Urothelium cell line (cell line): Measurements from ENCODE around the gene AKAP12.

Source experiments
- DNase-seq: peaks from one replicate; pipeline ENCODE4 v3.0.0; 2011; ENCODE audit warnings: low spot score, mixed read lengths
- FAIRE-seq: peaks from 2 replicates; lab custom pipeline; 2011; peaks lifted over from hg19 to GRCh38; lab: Jason Lieb, UNC

AKAP12 gene

GRCh38 chr6:151279891-151280290 lies 40.1 kb downstream of the AKAP12 start:
- no peak for DNase-seq
- FAIRE-seq = no peak

GRCh38 chr6:151280859-151281258 lies 41.1 kb downstream of the AKAP12 start:
- DNase-seq = no peak
- FAIRE-seq = no peak

DNA sequence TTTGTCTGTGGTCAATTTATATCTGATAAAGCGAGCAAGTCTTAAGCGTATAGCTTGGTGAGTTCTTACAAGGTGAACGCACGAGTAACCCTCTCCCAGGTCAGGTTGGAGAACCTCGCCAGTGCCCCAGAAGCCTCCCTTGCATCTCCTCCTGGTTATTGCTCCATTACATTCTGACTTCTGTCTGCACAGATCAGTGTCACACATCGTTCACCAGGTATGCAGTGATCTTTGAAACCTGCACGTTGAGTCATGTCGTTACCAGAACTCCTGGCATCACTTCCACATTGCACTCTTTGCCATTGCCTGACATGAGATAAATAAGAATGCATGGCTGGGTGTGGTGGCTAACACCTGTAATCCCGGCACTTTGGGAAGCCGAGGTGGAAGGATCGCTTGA lies 44.2 kb downstream of the AKAP12 start:
- no peak for DNase-seq

GRCh38 chr6:151284548-151285017 lies 44.8 kb downstream of the AKAP12 start:
- DNase-seq = no peak
- no peak for FAIRE-seq

More for the DNA sequence above, 44.2 kb downstream of the AKAP12 start:
- FAIRE-seq = no peak

DNA sequence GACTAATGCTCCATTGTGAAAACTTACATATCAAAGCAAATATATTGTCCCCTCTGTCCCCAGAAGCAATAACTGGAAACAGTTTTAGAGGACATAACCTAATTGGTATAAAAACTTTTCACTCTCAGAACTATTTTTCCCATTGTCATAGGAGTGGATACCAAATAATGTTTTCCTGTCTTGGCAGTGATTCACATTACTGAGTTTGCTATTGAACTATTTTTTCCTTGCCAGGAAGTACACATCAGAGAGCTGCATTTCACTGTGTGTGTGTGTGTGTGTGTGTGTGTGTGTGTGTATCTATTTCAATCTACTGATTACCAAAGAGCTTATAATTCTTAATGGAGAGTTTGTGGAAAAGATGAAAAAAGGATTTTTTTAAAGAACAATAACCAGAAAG lies 45.4 kb downstream of the AKAP12 start:
- FAIRE-seq = no peak
- DNase-seq = no peak

- DNase-seq (no peak), FAIRE-seq (no peak)
Measured at GRCh38 chr6:151286214-151286613, 46.4 kb downstream of the AKAP12 start.

DNA sequence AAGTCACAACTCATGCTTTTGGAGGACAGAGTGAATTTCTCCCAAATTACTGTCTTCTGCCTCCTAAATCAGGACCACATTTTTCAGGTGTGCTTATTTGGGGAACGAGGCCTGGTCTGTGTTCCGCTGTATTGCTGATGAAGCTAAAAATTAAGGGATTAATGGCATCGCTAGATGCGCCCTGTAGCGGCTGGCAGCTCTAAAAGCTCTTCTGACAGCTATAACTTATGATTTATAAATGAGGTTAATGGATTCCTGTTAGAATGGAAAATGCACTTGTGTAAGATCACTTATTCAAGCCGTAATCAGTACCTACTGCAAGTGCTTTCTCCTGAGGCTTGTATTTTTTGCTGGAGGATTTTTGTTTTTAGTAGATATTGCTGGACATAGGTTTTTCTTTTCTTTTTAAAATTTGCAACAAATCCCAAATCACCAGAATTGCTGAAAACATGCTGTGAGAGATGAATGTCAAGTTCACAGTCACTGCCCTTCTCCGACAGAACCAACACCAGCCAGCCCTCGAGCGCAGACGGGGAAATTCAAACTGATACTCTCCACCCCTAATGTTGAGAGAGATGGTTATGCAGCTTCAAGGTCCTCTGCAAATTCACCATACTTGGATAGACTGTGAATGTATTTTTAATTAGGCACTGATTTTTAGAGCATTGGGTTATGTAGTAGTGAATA lies 49.1 kb downstream of the AKAP12 start:
- FAIRE-seq (no peak), DNase-seq (no peak)

GRCh38 chr6:151289399-151290007 lies 49.7 kb downstream of the AKAP12 start:
- FAIRE-seq (no peak), DNase-seq (no peak)

DNA sequence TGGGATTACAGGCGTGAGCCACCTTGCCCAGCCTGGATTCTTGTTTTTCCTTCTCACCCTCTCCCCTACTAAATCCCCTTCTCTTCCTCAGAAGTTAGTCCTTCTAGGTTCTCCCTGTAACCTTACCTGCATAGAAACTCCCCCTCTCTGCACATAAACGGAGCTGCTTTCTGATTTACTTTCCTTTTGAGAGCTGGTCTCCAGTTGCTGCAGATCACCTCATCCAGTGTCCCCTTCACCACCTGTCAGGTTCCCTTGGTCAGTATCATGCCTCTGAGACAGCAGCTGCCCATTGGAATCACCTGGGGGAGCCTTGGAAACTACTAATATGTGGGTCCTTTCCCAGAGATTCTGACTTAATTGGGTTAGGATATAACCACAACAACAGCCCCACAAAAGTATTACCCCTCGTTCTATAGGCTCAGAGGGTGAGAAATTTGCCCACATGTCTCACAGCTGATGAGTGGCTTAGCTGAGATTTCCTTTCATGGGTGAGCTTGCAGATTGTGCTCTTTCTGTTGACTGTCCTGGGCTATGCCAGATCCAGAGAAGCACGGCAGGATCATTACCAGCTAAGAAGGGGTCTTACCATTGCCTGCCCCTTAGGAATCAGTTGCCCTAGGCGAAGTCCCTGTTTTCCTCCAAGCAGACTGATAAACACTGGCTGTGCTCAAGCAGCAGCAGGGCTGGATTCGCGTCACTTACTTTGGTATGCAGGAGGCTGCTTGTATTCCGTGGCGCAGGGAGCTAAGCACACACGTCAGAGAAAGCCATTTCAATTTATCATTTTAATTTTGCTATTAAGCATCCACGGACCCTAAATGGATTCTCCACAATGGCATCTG lies 51.3 kb downstream of the AKAP12 start:
- no peak for FAIRE-seq
- DNase-seq = no peak

DNA sequence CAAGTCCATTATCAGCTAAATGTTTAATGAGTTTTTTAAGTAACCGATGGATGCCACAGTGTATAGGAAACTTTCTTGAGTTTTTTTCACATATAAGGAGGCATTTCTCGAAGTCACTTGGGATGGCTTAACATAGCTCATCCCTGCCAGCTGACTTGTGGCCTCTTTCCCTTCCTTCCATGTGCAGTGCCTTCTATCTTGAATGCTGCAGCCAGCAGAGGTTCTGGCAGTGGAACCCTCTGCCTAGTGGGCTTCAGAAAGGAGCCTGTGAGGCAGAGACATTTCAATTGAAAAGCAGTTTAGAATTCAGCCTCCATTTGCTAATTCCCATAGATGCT lies 51.9 kb downstream of the AKAP12 start:
- no peak for DNase-seq
- FAIRE-seq = no peak

DNA sequence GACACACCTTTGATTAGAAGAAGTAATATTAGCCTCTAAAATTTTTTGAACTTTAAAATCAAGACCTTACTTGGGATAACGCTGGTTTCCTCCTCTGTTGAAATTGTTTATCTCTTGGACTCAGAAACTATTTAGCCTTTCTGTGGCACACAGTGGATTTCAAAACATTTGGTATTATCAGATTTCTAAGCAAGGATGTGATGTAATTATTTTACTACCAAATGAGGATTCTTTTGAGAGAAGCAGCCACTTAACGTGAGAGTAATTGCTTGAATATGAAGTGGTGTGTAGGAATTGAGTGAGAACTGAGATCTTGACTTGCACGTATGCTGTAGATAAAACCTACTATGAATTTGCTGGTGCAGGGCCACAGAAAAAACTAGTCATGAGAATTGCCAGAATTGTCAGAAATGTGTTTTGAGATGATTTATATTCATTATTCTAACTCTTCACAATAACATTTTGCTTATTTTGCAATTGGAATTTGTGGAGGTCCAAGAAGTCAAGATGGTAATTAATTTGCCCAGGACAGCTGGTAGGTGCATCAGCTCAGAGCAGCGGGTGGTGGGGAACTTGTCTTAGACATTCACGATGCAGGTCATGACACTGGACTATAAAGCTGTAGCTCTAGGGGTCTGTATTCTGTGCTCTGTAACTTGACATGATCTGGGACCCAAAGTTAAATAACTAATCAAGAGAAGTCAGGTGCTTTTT lies 53.4 kb downstream of the AKAP12 start:
- DNase-seq = no peak
- no peak for FAIRE-seq

GRCh38 chr6:151293688-151294016 lies 53.9 kb downstream of the AKAP12 start:
- no peak for DNase-seq
- no peak for FAIRE-seq

DNA sequence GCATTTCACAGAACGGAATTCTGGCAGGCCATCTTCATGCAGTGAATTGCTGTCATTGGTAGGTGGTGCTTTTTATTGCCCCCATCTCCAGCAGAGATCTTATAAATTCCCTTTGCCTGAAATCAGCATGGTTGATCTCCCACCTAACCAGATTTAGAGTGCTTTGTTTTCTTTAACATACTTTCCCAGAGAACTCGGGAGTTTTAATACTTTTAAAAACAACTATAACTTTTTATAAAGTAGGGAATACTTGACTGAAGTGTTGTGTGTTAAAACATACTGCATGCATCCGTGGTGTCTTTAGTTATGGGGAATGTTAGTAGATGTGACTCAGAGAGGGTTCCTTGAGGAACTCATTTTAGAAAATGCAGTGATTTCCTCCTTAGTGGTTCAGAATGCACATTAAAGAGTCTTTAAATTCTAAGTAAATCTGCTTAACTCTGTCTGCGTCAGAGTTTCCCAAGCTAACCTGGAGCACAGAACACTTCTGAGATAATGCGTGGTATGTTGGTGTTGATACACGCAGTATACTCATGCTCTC lies 54.9 kb downstream of the AKAP12 start:
- DNase-seq = no peak

DNA sequence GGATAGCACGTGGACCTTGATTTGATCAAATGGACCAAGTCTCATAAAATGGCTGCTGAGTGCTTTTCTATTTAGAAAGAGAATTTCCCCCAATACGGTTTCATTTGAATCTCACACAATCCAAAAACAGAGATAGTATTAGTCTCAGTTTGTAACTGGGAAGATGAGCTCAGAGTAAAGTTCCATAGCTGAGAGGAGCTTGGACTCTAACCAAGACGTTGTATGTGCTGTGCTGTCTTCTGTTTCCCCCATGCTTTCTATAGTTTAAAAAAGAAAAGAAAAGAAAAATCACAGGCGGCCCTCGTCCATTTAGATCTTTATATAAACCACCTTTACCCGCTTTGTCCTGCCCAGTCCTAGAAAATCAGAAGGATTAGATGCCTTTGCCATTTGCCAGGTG lies 58.1 kb downstream of the AKAP12 start:
- DNase-seq = no peak
- no peak for FAIRE-seq

More for the DNA sequence above, 54.9 kb downstream of the AKAP12 start:
- no peak for FAIRE-seq

DNA sequence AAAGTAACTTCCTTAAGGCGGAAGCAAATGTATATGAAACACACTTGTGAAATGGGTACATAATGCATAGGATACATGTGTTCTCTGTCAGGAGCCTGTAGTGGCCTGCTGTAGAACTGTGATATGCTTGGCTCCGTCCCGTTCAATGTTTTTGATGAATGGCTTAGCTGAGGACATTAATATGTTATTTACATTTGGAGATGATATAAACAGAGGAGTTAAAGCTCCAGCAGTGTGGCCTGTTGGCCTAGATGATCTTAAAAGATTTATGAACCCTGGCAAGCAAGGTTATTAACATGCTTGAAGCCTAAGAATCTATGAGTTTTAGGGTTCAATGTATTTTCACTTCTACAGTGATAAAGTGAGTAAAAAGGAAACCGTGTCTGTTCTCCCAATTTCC lies 59.2 kb downstream of the AKAP12 start:
- no peak for DNase-seq

GRCh38 chr6:151300267-151300991 lies 60.7 kb downstream of the AKAP12 start:
- no peak for DNase-seq
- FAIRE-seq = no peak

More for the DNA sequence above, 59.2 kb downstream of the AKAP12 start:
- no peak for FAIRE-seq

GRCh38 chr6:151301547-151301946 lies 61.8 kb downstream of the AKAP12 start:
- DNase-seq = no peak
- FAIRE-seq = no peak

DNA sequence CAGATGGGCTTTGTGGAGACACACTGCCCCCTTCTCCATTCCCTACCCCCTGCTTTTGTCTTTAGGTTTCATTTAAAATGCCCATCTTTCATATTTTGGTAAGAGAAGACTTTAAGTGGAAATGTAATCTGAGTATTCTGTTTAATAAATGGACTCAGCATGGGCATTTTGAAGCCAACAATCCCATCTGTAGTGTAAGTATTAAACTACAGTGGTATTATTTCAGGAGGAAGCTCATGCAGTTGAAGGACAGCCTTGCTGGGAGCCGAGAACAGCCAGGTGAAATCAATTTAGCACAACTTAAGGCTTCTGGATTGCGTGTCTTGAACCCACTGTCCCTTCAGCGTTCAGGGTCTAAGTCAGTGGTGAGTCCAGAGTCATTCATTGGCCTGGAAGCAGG lies 63.5 kb downstream of the AKAP12 start:
- DNase-seq = no peak
- FAIRE-seq = no peak

- DNase-seq = no peak
- no peak for FAIRE-seq
Measured at GRCh38 chr6:151306269-151306783, 66.6 kb downstream of the AKAP12 start.

- FAIRE-seq (no peak), DNase-seq (no peak)
Measured at GRCh38 chr6:151307501-151307900, 67.7 kb downstream of the AKAP12 start.
